Hepatocyte (in vitro differentiated cells): ENCODE data around the gene RPS6KA1. TPM values are rescaled to one million over a fixed set of nuclear protein-coding genes. Genes with fewer than 3 reads are reported as not detected.

Experiments used
- DNase-seq: peaks from one replicate; pipeline ENCODE4 v3.0.0-alpha.2; 2016; ENCODE audit warnings: low spot score
- H2AFZ ChIP-seq: fragments of 200-600 bp; sonication (generic); 2 replicates; pipeline ENCODE4 v1.6.0; 2016; ENCODE audit warnings: antibody characterized with exemption, mild to moderate bottlenecking
- H3K27ac ChIP-seq: fragments of 200-600 bp; sonication (generic); 2 replicates; pipeline ENCODE4 v1.5.1; 2016; ENCODE audit warnings: mild to moderate bottlenecking
- H3K27me3 ChIP-seq: fragments of 200-600 bp; sonication (generic); 2 replicates; pipeline ENCODE4 v1.6.1; 2016
- H3K36me3 ChIP-seq: fragments of 200-600 bp; sonication (generic); replicated peaks from 2 replicates; pipeline ENCODE4 v1.5.1; 2016; ENCODE audit warnings: low read depth; ENCODE audit not compliant: insufficient read depth
- H3K4me1 ChIP-seq: fragments of 200-600 bp; sonication (generic); 2 replicates; pipeline ENCODE4 v1.5.1; 2016; ENCODE audit warnings: mild to moderate bottlenecking, moderate library complexity; ENCODE audit not compliant: insufficient read depth
- H3K4me2 ChIP-seq: fragments of 200-600 bp; sonication (generic); 2 replicates; pipeline ENCODE4 v1.6.0; 2016
- H3K4me3 ChIP-seq: fragments of 200-600 bp; sonication (generic); 2 replicates; pipeline ENCODE4 v1.5.1; 2016; ENCODE audit warnings: mild to moderate bottlenecking
- H3K79me2 ChIP-seq: fragments of 200-600 bp; sonication (generic); 2 replicates; pipeline ENCODE4 v1.6.0; 2017; ENCODE audit warnings: mild to moderate bottlenecking
- H3K9me2 ChIP-seq: fragments of 200-600 bp; sonication (generic); replicated peaks from 2 replicates; pipeline ENCODE4 v1.6.0; 2017; ENCODE audit warnings: mild to moderate bottlenecking; ENCODE audit not compliant: insufficient read depth
- H3K9me3 ChIP-seq: fragments of 200-600 bp; sonication (generic); 2 replicates; pipeline ENCODE4 v1.5.1; 2016; ENCODE audit warnings: low read depth, mild to moderate bottlenecking
- H4K20me1 ChIP-seq: fragments of 200-600 bp; sonication (generic); 2 replicates; pipeline ENCODE4 v1.6.0; 2016; ENCODE audit warnings: mild to moderate bottlenecking; ENCODE audit not compliant: insufficient read depth, poor library complexity, severe bottlenecking
- CTCF ChIP-seq: fragments of 200-600 bp; sonication (generic); IDR thresholded peaks from 2 replicates; pipeline ENCODE4 v1.5.1; 2016; ENCODE audit warnings: antibody characterized with exemption, mild to moderate bottlenecking; ENCODE audit not compliant: poor library complexity
- EZH2 ChIP-seq: fragments of 200-600 bp; sonication (generic); IDR thresholded peaks from 2 replicates; pipeline ENCODE4 v1.6.1; 2016; ENCODE audit warnings: antibody characterized with exemption, mild to moderate bottlenecking, borderline replicate concordance
- EZH2phosphoT487 ChIP-seq: fragments of 200-600 bp; sonication (generic); IDR thresholded peaks from one replicate; pipeline ENCODE4 v1.6.1; 2018; ENCODE audit warnings: antibody characterized with exemption, mild to moderate bottlenecking, low read depth, moderate library complexity; ENCODE audit not compliant: unreplicated experiment, severe bottlenecking
- WGBS: methylation state at CpG from one replicate; pipeline ENCODE4 v1.1.6; 2016; ENCODE audit warnings: low lambda C conversion rate; ENCODE audit errors: missing lambda C conversion rate; 5-methylcytosine and 5-hydroxymethylcytosine counted together
- microRNA counts: library from miRNA; unstranded; fragments of <30 nt; microRNA quantifications from one replicate; lab custom pipeline; 2017
- microRNA-seq: library from miRNA; unstranded; fragments of <30 nt; microRNA quantifications from one replicate; pipeline ENCODE4, GENCODE V29; 2017
- polyA plus RNA-seq: library from polyadenylated mRNA; unstranded; fragments of >200 nt; fragmentation: Nextera tagmentation; extraction: Ambion mirVana; gene quantifications from 2 replicates; pipeline ENCODE4 v1.2.1, GENCODE V29; 2016
- small RNA-seq: library from RNA; depleted of rRNA; stranded (forward); fragments of <200 nt; gene quantifications from one replicate; pipeline ENCODE3, GENCODE V24; 2014
- total RNA-seq: library from RNA; depleted of rRNA; stranded (reverse); fragments of >200 nt; gene quantifications from 2 replicates; pipeline ENCODE4 v1.2.3, GENCODE V29; 2014

RPS6KA1 gene
- total and polyA plus RNA-seq, 2 experiments from 2014 or later = 30.2 to 30.6 TPM

- no peak for DNase-seq
- 51% methylated on average over 3 of the region's 3 CpGs for WGBS
- H3K9me2 ChIP-seq = no peaks in the 10 kb centered on the region
- TF ChIP-seq EZH2phosphoT487 (no peak), CTCF (no peak), EZH2 (no peak)
- H3K79me2 ChIP-seq = no peaks in the 10 kb centered on the region
- no peaks in the 10 kb centered on the region for H3K36me3 ChIP-seq
- no peaks in the 10 kb centered on the region for H3K27me3 ChIP-seq
- no peaks in the 10 kb centered on the region for H3K9me3 ChIP-seq
- peaks cover 20% of the 10 kb centered on the region for H3K4me1 ChIP-seq
- peak overlapping the region; percentile 81 for H3K4me2 ChIP-seq
- no peaks in the 10 kb centered on the region for H4K20me1 ChIP-seq
- H3K4me3 ChIP-seq = no peak overlapping the region
- peak overlapping the region; percentile 100 for H3K27ac ChIP-seq
- H2AFZ ChIP-seq = peak overlapping the region; percentile 88
Measured at GRCh38 chr1:26618561-26618960, 89.0 kb downstream of the RPS6KA1 start.

MicroRNAs within 50 kb of the gene (microRNA counts, 767-probe panel; counts per million panel counts)
- not detected for microRNA hsa-miR-1976 (lab: Ali Mortazavi, UCI)

Small RNA genes lying within 50 kb of the gene (microRNA-seq; reads per million reads assigned to microRNA genes)
- 16.5 reads per million, percentile 35 among the genes with 10 or more reads in this experiment for gene MIR1976

Small RNA genes lying within 50 kb of the gene (small RNA-seq; reads per million reads assigned to genes)
- 0.19 reads per million for gene MIR1976
- gene RF00019 = not detected
- gene RNU7-29P = not detected

Other genes starting within 250 kb of the RPS6KA1 start
- 35.9 and 36.6 TPM in 2 replicates for gene SH3BGRL3, start 249.7 kb upstream of the RPS6KA1 start, total RNA-seq
- 411 and 420 TPM in 2 replicates for gene SH3BGRL3, start 249.7 kb upstream of the RPS6KA1 start, polyA plus RNA-seq
- gene UBXN11, start 223.1 kb upstream of the RPS6KA1 start, total RNA-seq = 3.1 and 6.9 TPM in 2 replicates
- 17.1 and 34.0 TPM in 2 replicates for gene UBXN11, start 223.1 kb upstream of the RPS6KA1 start, polyA plus RNA-seq
- 1.2 and 8.1 TPM in 2 replicates for gene CD52, start 211.8 kb upstream of the RPS6KA1 start, total RNA-seq
- 3.9 and 12.9 TPM in 2 replicates for gene CD52, start 211.8 kb upstream of the RPS6KA1 start, polyA plus RNA-seq
- 7.1 and 15.6 TPM in 2 replicates for gene CRYBG2, start 175.6 kb upstream of the RPS6KA1 start, total RNA-seq
- 20.1 and 21.6 TPM in 2 replicates for gene CRYBG2, start 175.6 kb upstream of the RPS6KA1 start, polyA plus RNA-seq
- gene ZNF683, start 157.0 kb upstream of the RPS6KA1 start, total RNA-seq = not detected in 2 replicates
- gene ZNF683, start 157.0 kb upstream of the RPS6KA1 start, polyA plus RNA-seq = not detected in 2 replicates
- gene LIN28A, start 118.9 kb upstream of the RPS6KA1 start, total RNA-seq = 0.43 and 0.64 TPM in 2 replicates
- 0.13 and 0.23 TPM in 2 replicates for gene LIN28A, start 118.9 kb upstream of the RPS6KA1 start, polyA plus RNA-seq
- gene DHDDS, start 97.4 kb upstream of the RPS6KA1 start, total RNA-seq = 34.2 and 42.9 TPM in 2 replicates
- gene DHDDS, start 97.4 kb upstream of the RPS6KA1 start, polyA plus RNA-seq = 44.9 and 53.9 TPM in 2 replicates
- gene HMGN2, start 57.3 kb upstream of the RPS6KA1 start, total RNA-seq = 214 and 215 TPM in 2 replicates
- 467 and 520 TPM in 2 replicates for gene HMGN2, start 57.3 kb upstream of the RPS6KA1 start, polyA plus RNA-seq
- gene ARID1A, start 166.3 kb downstream of the RPS6KA1 start, total RNA-seq = 32.3 and 35.8 TPM in 2 replicates
- 26.6 and 27.9 TPM in 2 replicates for gene ARID1A, start 166.3 kb downstream of the RPS6KA1 start, polyA plus RNA-seq